A673 (cell line): ENCODE measurements around the gene DYRK1A.
"Not testable (repeated sequence)": the region's sequence is repeated elsewhere in the genome, so short reads cannot be mapped to it uniquely, and the experiment has no call there.

Experiments used
- CTCF ChIP-seq: fragments of 300-800, 200-600 bp; sonication (generic); conservative IDR thresholded peaks from 2 replicates; pipeline ENCODE4 v1.5.1; 2017; ENCODE audit warnings: low read depth, mild to moderate bottlenecking, antibody characterized with exemption, low read length, moderate library complexity, mixed read lengths
- EZH2 ChIP-seq: fragments of 200-600 bp; sonication (generic); IDR thresholded peaks from 2 replicates; pipeline ENCODE4 v1.6.1; 2017; ENCODE audit warnings: borderline replicate concordance, low read depth, mild to moderate bottlenecking, mixed read lengths, antibody characterized with exemption, low read length; ENCODE audit not compliant: poor library complexity, severe bottlenecking

- TF ChIP-seq CTCF, EZH2: not testable (repeated sequence)
These were observed 183.2 kb downstream of the DYRK1A start for GRCh38 chr21:37549730-37550129.
